Upper lobe of left lung (tissue), 6 donors: ENCODE results near the gene POLN. TPM values are rescaled to one million over a fixed set of nuclear protein-coding genes. Genes with fewer than 3 reads are reported as not detected.

Experiments
- ATAC-seq, 2 donors: fragments of 200-7000 bp; cut with Tn5 transposase; one replicate each; pipeline ENCODE4 v1.9.1; 2022; ENCODE audit warnings: mild to moderate bottlenecking in 2 of 2, moderate library complexity in 2 of 2; ENCODE audit not compliant: low FRiP score in 2 of 2
- DNase-seq, 2 donors: peaks; one replicate each; pipeline ENCODE4 v3.0.0-alpha.2; 2019 to 2020
- H3K27ac ChIP-seq, 4 donors: fragments of 200-600 bp; sonication (generic); one replicate each; pipeline ENCODE4 v1.5.1; 2016 to 2019
- H3K27me3 ChIP-seq, 4 donors: fragments of 200-600 bp; sonication (generic); one replicate each; pipeline ENCODE4 v1.5.1; 2017 to 2019
- H3K36me3 ChIP-seq, 4 donors: fragments of 200-600 bp; sonication (generic); one replicate each; pipeline ENCODE4 v1.5.1; 2016 to 2019
- H3K4me1 ChIP-seq, 4 donors: fragments of 200-600 bp; sonication (generic); one replicate each; pipeline ENCODE4 v1.5.1; 2018 to 2019
- H3K4me3 ChIP-seq, 4 donors: fragments of 200-600 bp; sonication (generic); one replicate each; pipeline ENCODE4 v1.5.1; 2017 to 2019; ENCODE audit warnings: mild to moderate bottlenecking in 2 of 4, moderate library complexity in 1 of 4
- H3K9me3 ChIP-seq, 4 donors: fragments of 200-600 bp; sonication (generic); one replicate each; pipeline ENCODE4 v1.5.1; 2018 to 2019
- CTCF ChIP-seq, 6 experiments: fragments of 450-650 bp in 4 of 6; fragments of 200-600 bp in 2 of 6; sonication (generic) in 2 of 6; IDR thresholded peaks; one replicate each; pipeline ENCODE4 v1.5.1; 2016 to 2019; ENCODE audit warnings: antibody characterized with exemption in 6 of 6
- EP300 ChIP-seq, 4 donors: sonication (generic); formaldehyde crosslinking; IDR thresholded peaks; one replicate each; pipeline ENCODE4 v1.5.1; 2017; ENCODE audit warnings: antibody characterized with exemption in 4 of 4, control low read depth in 2 of 4
- POLR2A ChIP-seq, 4 donors: fragments of 450-650 bp; IDR thresholded peaks; one replicate each; pipeline ENCODE4 v1.5.1; 2016 to 2017; ENCODE audit warnings: antibody characterized with exemption in 4 of 4, mild to moderate bottlenecking in 2 of 4
- POLR2AphosphoS5 ChIP-seq, 2 donors: sonication (generic); formaldehyde crosslinking; IDR thresholded peaks; one replicate each; pipeline ENCODE4 v1.5.1; 2017; ENCODE audit warnings: antibody characterized with exemption in 2 of 2
- WGBS, 2 donors: methylation state at CpG; one replicate each; pipeline ENCODE4 v1.1.5; 2017 to 2018; 5-methylcytosine and 5-hydroxymethylcytosine counted together
- total RNA-seq, 6 donors: library from RNA; depleted of rRNA in 4 of 6; stranded (reverse); fragments of >200 nt in 4 of 6; gene quantifications; one replicate each; pipeline versions ENCODE4 v1.1.0 to v1.2.1, GENCODE V29; 2016 to 2021
- donor health status: DM: no; HTN: no; CAD: no; lungs with moderate emphysema.
- donor health status: DM: no; HTN: yes; CAD: no; lungs with severe emphysema.

POLN gene
- total RNA-seq, 6 donors from 2014 or later, result 0.89 to 5.5 (median 2.6) TPM

- peaks cover 0 to 45% (median 27%) of the 10 kb centered on the region in 4 donors for H3K27me3 ChIP-seq
- peaks cover 23 to 34% (median 26%) of the 10 kb centered on the region in 4 donors for H3K4me1 ChIP-seq
- H3K4me3 ChIP-seq, result no peak overlapping the region
- no peak overlapping the region for H3K27ac ChIP-seq
- WGBS, 2 donors, result 94 to 97% methylated on average over 4 to 18 of the region's 18 CpGs
- no peak for ATAC-seq
- DNase-seq, result peak in 1 of 2 donors; percentile 77
- H3K9me3 ChIP-seq, result no peaks in the 10 kb centered on the region
- H3K36me3 ChIP-seq, result no peaks in the 10 kb centered on the region
- TF ChIP-seq EP300 (IDR thresholded peaks at IDR 0.05) (no peak), POLR2A (IDR thresholded peaks at IDR 0.05) (no peak), CTCF (IDR thresholded peaks at IDR 0.05) (no peak)
Measured at GRCh38 chr4:2043396-2044118, 198.4 kb downstream of the POLN start.

- H3K4me1 ChIP-seq, result peaks cover 23 to 34% (median 26%) of the 10 kb centered on the region in 4 donors
- 83 to 89% methylated on average over 6 to 8 of the region's 8 CpGs for whole genome bisulfite sequencing, 2 donors
- no peak overlapping the region for H3K27ac ChIP-seq
- peak overlapping the region in 3 of 4 donors; percentile 85 to 97 (median 86) for H3K4me3 ChIP-seq
- TF ChIP-seq POLR2A (IDR thresholded peaks at IDR 0.05) (no peak), CTCF (IDR thresholded peaks at IDR 0.05) (no peak), POLR2AphosphoS5 (IDR thresholded peaks at IDR 0.05) (no peak), EP300 (IDR thresholded peaks at IDR 0.05) (no peak)
- DNase-seq (no peak), ATAC-seq (no peak)
- H3K27me3 ChIP-seq, result peaks cover 0 to 45% (median 27%) of the 10 kb centered on the region in 4 donors
- H3K9me3 ChIP-seq, result no peaks in the 10 kb centered on the region
- H3K36me3 ChIP-seq, result no peaks in the 10 kb centered on the region
Measured at GRCh38 chr4:2042947-2043395, 198.9 kb downstream of the POLN start.

GRCh38 chr4:2042204-2042946 is 199.5 kb downstream of the POLN start:
- Histone ChIP-seq H3K36me3 (no peaks in the 10 kb centered on the region), H3K4me3 (peak overlapping the region; percentile 38 to 97 (median 86)), H3K4me1 (peaks cover 23 to 34% (median 26%) of the 10 kb centered on the region in 4 donors), H3K9me3 (no peaks in the 10 kb centered on the region), H3K27ac (peak overlapping the region in 2 of 4 donors; percentile 39 to 58), H3K27me3 (peaks cover 0 to 39% (median 26%) of the 10 kb centered on the region in 4 donors)
- DNase-seq (peak in 1 of 2 donors; percentile 91), ATAC-seq (peak in 1 of 2 donors; percentile 51)
- TF ChIP-seq POLR2A (IDR thresholded peaks at IDR 0.05) (no peak), EP300 (IDR thresholded peaks at IDR 0.05) (no peak), CTCF (IDR thresholded peaks at IDR 0.05) (no peak), POLR2AphosphoS5 (IDR thresholded peaks at IDR 0.05) (no peak)
- 0% methylated on average over 10 of the region's 80 CpGs; no CpG with 5 or more reads in 1 of the 2 donors for WGBS, 2 donors

GRCh38 chr4:2041239-2042130 is 200.4 kb downstream of the POLN start:
- Histone ChIP-seq H3K4me1 (peaks cover 23 to 27% (median 26%) of the 10 kb centered on the region in 4 donors), H3K27me3 (peaks cover 0 to 31% (median 22%) of the 10 kb centered on the region in 4 donors), H3K27ac (peak overlapping the region in 2 of 4 donors; percentile 39 to 58), H3K9me3 (no peaks in the 10 kb centered on the region), H3K36me3 (no peaks in the 10 kb centered on the region), H3K4me3 (peak overlapping the region; percentile 38 to 97 (median 86))
- no peak for TF ChIP-seq CTCF (IDR thresholded peaks at IDR 0.05)
- no peak for TF ChIP-seq EP300 (IDR thresholded peaks at IDR 0.05)
- TF ChIP-seq POLR2AphosphoS5 (IDR thresholded peaks at IDR 0.05), result peak in 1 of 2 donors; percentile 11
- peak in 1 of 4 donors; percentile 32 for TF ChIP-seq POLR2A (IDR thresholded peaks at IDR 0.05)
- DNase-seq (peak; percentile 83 to 97), ATAC-seq (peak; percentile 56 to 89)
- 0 to 1% methylated on average over 19 to 38 of the region's 94 CpGs for WGBS, 2 donors
